ENCODE data around the gene KREMEN1.

DNA sequence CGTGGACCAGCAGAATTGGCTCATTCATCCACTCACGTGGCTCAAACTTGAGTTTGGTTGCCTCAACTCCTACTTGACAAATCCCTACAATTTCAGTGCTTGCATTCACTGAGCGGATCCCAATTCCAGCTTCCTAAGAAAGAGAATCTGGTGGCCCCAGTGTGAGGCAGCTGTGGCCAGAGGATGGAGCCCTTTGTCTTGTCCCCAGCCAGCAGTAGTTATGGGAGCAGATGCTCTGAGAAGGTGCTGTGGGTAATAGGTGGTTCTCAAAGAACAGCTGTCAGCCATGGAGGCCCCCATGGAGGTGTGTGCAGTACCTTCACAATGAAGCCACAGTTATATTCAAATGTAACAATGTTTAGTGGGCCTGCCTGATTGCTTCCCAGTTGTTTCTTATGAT is 39.3 kb downstream of the KREMEN1 start:
- TF ChIP-seq, protein P1, sequence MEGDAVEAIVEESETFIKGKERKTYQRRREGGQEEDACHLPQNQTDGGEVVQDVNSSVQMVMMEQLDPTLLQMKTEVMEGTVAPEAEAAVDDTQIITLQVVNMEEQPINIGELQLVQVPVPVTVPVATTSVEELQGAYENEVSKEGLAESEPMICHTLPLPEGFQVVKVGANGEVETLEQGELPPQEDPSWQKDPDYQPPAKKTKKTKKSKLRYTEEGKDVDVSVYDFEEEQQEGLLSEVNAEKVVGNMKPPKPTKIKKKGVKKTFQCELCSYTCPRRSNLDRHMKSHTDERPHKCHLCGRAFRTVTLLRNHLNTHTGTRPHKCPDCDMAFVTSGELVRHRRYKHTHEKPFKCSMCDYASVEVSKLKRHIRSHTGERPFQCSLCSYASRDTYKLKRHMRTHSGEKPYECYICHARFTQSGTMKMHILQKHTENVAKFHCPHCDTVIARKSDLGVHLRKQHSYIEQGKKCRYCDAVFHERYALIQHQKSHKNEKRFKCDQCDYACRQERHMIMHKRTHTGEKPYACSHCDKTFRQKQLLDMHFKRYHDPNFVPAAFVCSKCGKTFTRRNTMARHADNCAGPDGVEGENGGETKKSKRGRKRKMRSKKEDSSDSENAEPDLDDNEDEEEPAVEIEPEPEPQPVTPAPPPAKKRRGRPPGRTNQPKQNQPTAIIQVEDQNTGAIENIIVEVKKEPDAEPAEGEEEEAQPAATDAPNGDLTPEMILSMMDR (IDR thresholded peaks at IDR 0.05; ENCODE audit: insufficient read depth, low read length): no peak
- no peak for TF ChIP-seq POLR2AphosphoS5 (IDR thresholded peaks at IDR 0.05; ENCODE audit: low read depth)
- no peak for TF ChIP-seq GABPA (IDR thresholded peaks at IDR 0.05; ENCODE audit: low read depth)
- TF ChIP-seq, protein P2, sequence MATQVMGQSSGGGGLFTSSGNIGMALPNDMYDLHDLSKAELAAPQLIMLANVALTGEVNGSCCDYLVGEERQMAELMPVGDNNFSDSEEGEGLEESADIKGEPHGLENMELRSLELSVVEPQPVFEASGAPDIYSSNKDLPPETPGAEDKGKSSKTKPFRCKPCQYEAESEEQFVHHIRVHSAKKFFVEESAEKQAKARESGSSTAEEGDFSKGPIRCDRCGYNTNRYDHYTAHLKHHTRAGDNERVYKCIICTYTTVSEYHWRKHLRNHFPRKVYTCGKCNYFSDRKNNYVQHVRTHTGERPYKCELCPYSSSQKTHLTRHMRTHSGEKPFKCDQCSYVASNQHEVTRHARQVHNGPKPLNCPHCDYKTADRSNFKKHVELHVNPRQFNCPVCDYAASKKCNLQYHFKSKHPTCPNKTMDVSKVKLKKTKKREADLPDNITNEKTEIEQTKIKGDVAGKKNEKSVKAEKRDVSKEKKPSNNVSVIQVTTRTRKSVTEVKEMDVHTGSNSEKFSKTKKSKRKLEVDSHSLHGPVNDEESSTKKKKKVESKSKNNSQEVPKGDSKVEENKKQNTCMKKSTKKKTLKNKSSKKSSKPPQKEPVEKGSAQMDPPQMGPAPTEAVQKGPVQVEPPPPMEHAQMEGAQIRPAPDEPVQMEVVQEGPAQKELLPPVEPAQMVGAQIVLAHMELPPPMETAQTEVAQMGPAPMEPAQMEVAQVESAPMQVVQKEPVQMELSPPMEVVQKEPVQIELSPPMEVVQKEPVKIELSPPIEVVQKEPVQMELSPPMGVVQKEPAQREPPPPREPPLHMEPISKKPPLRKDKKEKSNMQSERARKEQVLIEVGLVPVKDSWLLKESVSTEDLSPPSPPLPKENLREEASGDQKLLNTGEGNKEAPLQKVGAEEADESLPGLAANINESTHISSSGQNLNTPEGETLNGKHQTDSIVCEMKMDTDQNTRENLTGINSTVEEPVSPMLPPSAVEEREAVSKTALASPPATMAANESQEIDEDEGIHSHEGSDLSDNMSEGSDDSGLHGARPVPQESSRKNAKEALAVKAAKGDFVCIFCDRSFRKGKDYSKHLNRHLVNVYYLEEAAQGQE (IDR thresholded peaks at IDR 0.05; ENCODE audit: insufficient replicate concordance, low read depth): no peak

Data from HL-60 (cell line).